ENCODE measurements around the gene PSAPL1. TPM values are rescaled to one million over a fixed set of nuclear protein-coding genes. Genes with fewer than 3 reads are reported as not detected.

The PSAPL1 gene
- total and polyA plus RNA-seq, 5 donors, result not detected

- DNase-seq (peak in 1 of 3 donors; percentile 22), ATAC-seq (no peak)
- no peaks in the 10 kb centered on the region for H3K27me3 ChIP-seq (ENCODE audit: control insufficient read depth, insufficient read depth)
- intact Hi-C loops (cut with DNase I), result no loop called here
- H3K4me3 ChIP-seq (ENCODE audit: low read length), result no peak overlapping the region
- no peak overlapping the region for H3K27ac ChIP-seq (ENCODE audit: low read length)
- 86% methylated on average over 14 of the region's 14 CpGs for WGBS
- no peaks in the 10 kb centered on the region for H3K4me1 ChIP-seq (ENCODE audit: control insufficient read depth, insufficient read depth, low read length)
- no peaks in the 10 kb centered on the region for H3K9me3 ChIP-seq (ENCODE audit: control insufficient read depth, low read length)
These were observed 17.8 kb downstream of the PSAPL1 start for GRCh38 chr4:7416745-7417432.

GRCh38 chr4:7415927-7416686 is 18.6 kb downstream of the PSAPL1 start:
- Histone ChIP-seq H3K4me3 (ENCODE audit: low read length) (no peak overlapping the region), H3K27ac (ENCODE audit: low read length) (no peak overlapping the region), H3K27me3 (ENCODE audit: control insufficient read depth, insufficient read depth) (no peaks in the 10 kb centered on the region), H3K4me1 (ENCODE audit: control insufficient read depth, insufficient read depth, low read length) (no peaks in the 10 kb centered on the region), H3K9me3 (ENCODE audit: control insufficient read depth, low read length) (no peaks in the 10 kb centered on the region)
- intact Hi-C loops (cut with DNase I), result no loop called here
- DNase-seq (no peak), ATAC-seq (no peak)
- WGBS, result 88% methylated on average over 16 of the region's 16 CpGs

GRCh38 chr4:7414736-7415510 is 19.8 kb downstream of the PSAPL1 start:
- no peak for DNase-seq
- no peaks in the 10 kb centered on the region for H3K9me3 ChIP-seq (ENCODE audit: control insufficient read depth, low read length)
- ATAC-seq, result no peak
- no peak overlapping the region for H3K27ac ChIP-seq (ENCODE audit: low read length)
- intact Hi-C loops (cut with DNase I), result no loop called here
- WGBS, result 57% methylated on average over 12 of the region's 12 CpGs
- no peaks in the 10 kb centered on the region for H3K27me3 ChIP-seq (ENCODE audit: control insufficient read depth, insufficient read depth)
- H3K4me1 ChIP-seq (ENCODE audit: control insufficient read depth, insufficient read depth, low read length), result no peaks in the 10 kb centered on the region
- no peak overlapping the region for H3K4me3 ChIP-seq (ENCODE audit: low read length)

- intact Hi-C loops (cut with DNase I), result no loop called here
- Histone ChIP-seq H3K4me3 (ENCODE audit: low read length) (no peak overlapping the region), H3K9me3 (ENCODE audit: control insufficient read depth, low read length) (no peaks in the 10 kb centered on the region), H3K4me1 (ENCODE audit: control insufficient read depth, insufficient read depth, low read length) (no peaks in the 10 kb centered on the region), H3K27ac (ENCODE audit: low read length) (no peak overlapping the region), H3K27me3 (ENCODE audit: control insufficient read depth, insufficient read depth) (no peaks in the 10 kb centered on the region)
- no peak for ATAC-seq
- DNase-seq, result no peak
- WGBS, result 81% methylated on average over 9 of the region's 9 CpGs
These were observed 20.7 kb downstream of the PSAPL1 start for GRCh38 chr4:7414046-7414445.

GRCh38 chr4:7412554-7412912 is 22.2 kb downstream of the PSAPL1 start:
- no peaks in the 10 kb centered on the region for H3K4me1 ChIP-seq (ENCODE audit: control insufficient read depth, insufficient read depth, low read length)
- peak in 2 of 3 donors; percentile 17 to 45 for DNase-seq
- no peak overlapping the region for H3K27ac ChIP-seq (ENCODE audit: low read length)
- no peaks in the 10 kb centered on the region for H3K27me3 ChIP-seq (ENCODE audit: control insufficient read depth, insufficient read depth)
- WGBS, result 74% methylated on average over 4 of the region's 4 CpGs
- intact Hi-C loops (cut with DNase I), result no loop called here
- no peaks in the 10 kb centered on the region for H3K9me3 ChIP-seq (ENCODE audit: control insufficient read depth, low read length)
- H3K4me3 ChIP-seq (ENCODE audit: low read length), result no peak overlapping the region
- no peak for ATAC-seq

- peak in 2 of 3 donors; percentile 24 to 34 for DNase-seq
- H3K4me3 ChIP-seq (ENCODE audit: low read length), result no peak overlapping the region
- H3K9me3 ChIP-seq (ENCODE audit: control insufficient read depth, low read length), result no peaks in the 10 kb centered on the region
- H3K27me3 ChIP-seq (ENCODE audit: control insufficient read depth, insufficient read depth), result no peaks in the 10 kb centered on the region
- no peak for ATAC-seq
- H3K27ac ChIP-seq (ENCODE audit: low read length), result no peak overlapping the region
- 45% methylated on average over 12 of the region's 12 CpGs for WGBS
- no peaks in the 10 kb centered on the region for H3K4me1 ChIP-seq (ENCODE audit: control insufficient read depth, insufficient read depth, low read length)
- intact Hi-C loops (cut with DNase I), result no loop called here
These were observed 22.7 kb downstream of the PSAPL1 start for GRCh38 chr4:7411896-7412553.

GRCh38 chr4:7411491-7411890 is 23.2 kb downstream of the PSAPL1 start:
- Histone ChIP-seq H3K27ac (ENCODE audit: low read length) (no peak overlapping the region), H3K4me3 (ENCODE audit: low read length) (no peak overlapping the region), H3K9me3 (ENCODE audit: control insufficient read depth, low read length) (no peaks in the 10 kb centered on the region), H3K4me1 (ENCODE audit: control insufficient read depth, insufficient read depth, low read length) (no peaks in the 10 kb centered on the region), H3K27me3 (ENCODE audit: control insufficient read depth, insufficient read depth) (no peaks in the 10 kb centered on the region)
- intact Hi-C loops (cut with DNase I), result no loop called here
- 76% methylated on average over 1 of the region's 1 CpG for WGBS
- no peak for DNase-seq
- no peak for ATAC-seq

- Histone ChIP-seq H3K27me3 (ENCODE audit: control insufficient read depth, insufficient read depth) (no peaks in the 10 kb centered on the region), H3K9me3 (ENCODE audit: control insufficient read depth, low read length) (no peaks in the 10 kb centered on the region), H3K4me3 (ENCODE audit: low read length) (no peak overlapping the region), H3K27ac (ENCODE audit: low read length) (no peak overlapping the region), H3K4me1 (ENCODE audit: control insufficient read depth, insufficient read depth, low read length) (no peaks in the 10 kb centered on the region)
- ATAC-seq (no peak), DNase-seq (peak in 1 of 3 donors; percentile 17)
- intact Hi-C loops (cut with DNase I), result no loop called here
- WGBS, result 56% methylated on average over 1 of the region's 1 CpG
These were observed 24.3 kb downstream of the PSAPL1 start for GRCh38 chr4:7410446-7410845.

- WGBS, result 88% methylated on average over 4 of the region's 4 CpGs
- no peak for ATAC-seq
- H3K4me3 ChIP-seq (ENCODE audit: low read length), result no peak overlapping the region
- H3K27ac ChIP-seq (ENCODE audit: low read length), result no peak overlapping the region
- no peaks in the 10 kb centered on the region for H3K9me3 ChIP-seq (ENCODE audit: control insufficient read depth, low read length)
- H3K27me3 ChIP-seq (ENCODE audit: control insufficient read depth, insufficient read depth), result no peaks in the 10 kb centered on the region
- H3K4me1 ChIP-seq (ENCODE audit: control insufficient read depth, insufficient read depth, low read length), result no peaks in the 10 kb centered on the region
- intact Hi-C loops (cut with DNase I), result no loop called here
- DNase-seq, result no peak
These were observed 26.6 kb downstream of the PSAPL1 start for GRCh38 chr4:7408166-7408565.

- 39% methylated on average over 3 of the region's 3 CpGs for WGBS
- Histone ChIP-seq H3K9me3 (ENCODE audit: control insufficient read depth, low read length) (no peaks in the 10 kb centered on the region), H3K27ac (ENCODE audit: low read length) (no peak overlapping the region), H3K27me3 (ENCODE audit: control insufficient read depth, insufficient read depth) (no peaks in the 10 kb centered on the region), H3K4me1 (ENCODE audit: control insufficient read depth, insufficient read depth, low read length) (no peaks in the 10 kb centered on the region), H3K4me3 (ENCODE audit: low read length) (no peak overlapping the region)
- intact Hi-C loops (cut with DNase I), result no loop called here
- ATAC-seq (peak in 1 of 2 donors; percentile 29), DNase-seq (no peak)
These were observed 31.7 kb downstream of the PSAPL1 start for GRCh38 chr4:7403001-7403400.

GRCh38 chr4:7402526-7402925 is 32.2 kb downstream of the PSAPL1 start:
- H3K27me3 ChIP-seq (ENCODE audit: control insufficient read depth, insufficient read depth), result no peaks in the 10 kb centered on the region
- H3K27ac ChIP-seq (ENCODE audit: low read length), result no peak overlapping the region
- ATAC-seq (no peak), DNase-seq (no peak)
- WGBS, result 66% methylated on average over 4 of the region's 4 CpGs
- intact Hi-C loops (cut with DNase I), result no loop called here
- H3K4me3 ChIP-seq (ENCODE audit: low read length), result no peak overlapping the region
- H3K4me1 ChIP-seq (ENCODE audit: control insufficient read depth, insufficient read depth, low read length), result no peaks in the 10 kb centered on the region
- no peaks in the 10 kb centered on the region for H3K9me3 ChIP-seq (ENCODE audit: control insufficient read depth, low read length)

All from right cardiac atrium (tissue), 5 donors.